ENCODE measurements around the gene AHCTF1.

DNA sequence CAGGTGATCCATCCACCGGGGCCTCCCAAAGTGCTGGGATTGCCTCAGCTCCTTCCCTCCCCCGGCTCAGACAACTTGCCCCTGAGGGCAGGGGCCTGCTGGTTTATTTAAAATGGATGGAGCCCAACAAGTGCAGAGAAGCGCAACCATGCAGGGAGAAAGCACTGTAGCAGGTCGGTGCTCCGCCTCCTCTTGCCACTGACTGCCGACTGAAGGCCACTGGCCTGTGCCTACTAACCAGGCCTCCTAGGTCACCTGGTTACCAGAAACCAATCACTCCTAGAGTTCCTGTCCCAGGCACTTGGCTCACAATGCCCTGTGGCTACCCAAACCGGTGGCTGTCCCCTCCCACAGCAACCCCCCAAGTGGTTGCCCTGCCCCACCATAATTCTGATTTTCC lies 40.2 kb upstream of the AHCTF1 start:
- TF ChIP-seq, protein P1, sequence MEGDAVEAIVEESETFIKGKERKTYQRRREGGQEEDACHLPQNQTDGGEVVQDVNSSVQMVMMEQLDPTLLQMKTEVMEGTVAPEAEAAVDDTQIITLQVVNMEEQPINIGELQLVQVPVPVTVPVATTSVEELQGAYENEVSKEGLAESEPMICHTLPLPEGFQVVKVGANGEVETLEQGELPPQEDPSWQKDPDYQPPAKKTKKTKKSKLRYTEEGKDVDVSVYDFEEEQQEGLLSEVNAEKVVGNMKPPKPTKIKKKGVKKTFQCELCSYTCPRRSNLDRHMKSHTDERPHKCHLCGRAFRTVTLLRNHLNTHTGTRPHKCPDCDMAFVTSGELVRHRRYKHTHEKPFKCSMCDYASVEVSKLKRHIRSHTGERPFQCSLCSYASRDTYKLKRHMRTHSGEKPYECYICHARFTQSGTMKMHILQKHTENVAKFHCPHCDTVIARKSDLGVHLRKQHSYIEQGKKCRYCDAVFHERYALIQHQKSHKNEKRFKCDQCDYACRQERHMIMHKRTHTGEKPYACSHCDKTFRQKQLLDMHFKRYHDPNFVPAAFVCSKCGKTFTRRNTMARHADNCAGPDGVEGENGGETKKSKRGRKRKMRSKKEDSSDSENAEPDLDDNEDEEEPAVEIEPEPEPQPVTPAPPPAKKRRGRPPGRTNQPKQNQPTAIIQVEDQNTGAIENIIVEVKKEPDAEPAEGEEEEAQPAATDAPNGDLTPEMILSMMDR (IDR thresholded peaks at IDR 0.05), result no peak
- TF ChIP-seq POLR2AphosphoS5 (IDR thresholded peaks at IDR 0.05), result no peak
- no peak for TF ChIP-seq EP300 (IDR thresholded peaks at IDR 0.05)
- TF ChIP-seq POLR2A (IDR thresholded peaks at IDR 0.05), result no peak
